ENCODE measurements around the gene LCORL. TPM values are rescaled to one million over a fixed set of nuclear protein-coding genes. Genes with fewer than 3 reads are reported as not detected.
A peak's percentile ranks its signal among the peaks of the same experiment; 100 is the strongest.

LCORL gene
- total and polyA plus RNA-seq, 2 of the 4 experiments (the other 2 are of a cell fraction): 2.1 to 5.0 TPM

DNA sequence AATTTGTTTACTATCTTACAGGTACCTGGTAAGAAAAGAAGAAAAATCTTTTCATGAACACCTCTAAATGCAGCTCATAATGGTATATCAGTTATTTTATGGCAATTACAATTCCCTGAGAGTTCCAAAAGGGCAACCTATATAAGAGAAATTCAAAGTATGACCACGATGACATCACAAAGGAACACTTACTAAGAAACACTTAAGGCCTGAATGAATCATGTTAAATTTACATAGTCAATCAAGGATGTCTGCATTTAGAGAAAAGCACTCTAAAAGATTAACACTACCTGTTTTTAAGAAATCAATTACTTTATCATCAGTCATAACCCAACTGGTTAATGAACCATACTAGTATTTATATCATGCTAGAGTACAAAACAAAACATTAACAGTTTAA lies 63.9 kb downstream of the LCORL start:
- Histone ChIP-seq H3K9ac (ENCODE audit: low read depth, low read length) (no peak overlapping the region), H3K4me2 (ENCODE audit: low read depth, low read length) (no peak overlapping the region), H4K91ac (ENCODE audit: insufficient read depth, low read depth, low read length) (no peak overlapping the region), H3K27ac (ENCODE audit: insufficient read depth, low read length) (no peak overlapping the region), H4K8ac (ENCODE audit: low read depth in 2 of 2, low read length in 2 of 2) (no peak overlapping the region), H4K20me1 (ENCODE audit: insufficient read depth, low read length) (no peaks in the 10 kb centered on the region), H2BK5ac (ENCODE audit: low read depth, low read length, poor library complexity, severe bottlenecking) (no peak overlapping the region), H3K79me1 (ENCODE audit: low read depth in 1 of 2, low read length in 2 of 2) (peaks cover under 1 to 6% of the 10 kb centered on the region in 2 experiments; a peak in 2 of 4 replicates), H3K9me1 (ENCODE audit: insufficient read depth, low read length) (no peaks in the 10 kb centered on the region), H3K36me3 (ENCODE audit: control insufficient read depth, insufficient read depth, low read length) (no peaks in the 10 kb centered on the region), H2BK120ac (ENCODE audit: low read depth, low read length) (no peak overlapping the region), H3K27me3 (ENCODE audit: control insufficient read depth, insufficient read depth, low read length) (no peaks in the 10 kb centered on the region), H4K5ac (ENCODE audit: low read depth, low read length) (no peak overlapping the region), H3K4me1 (ENCODE audit: control insufficient read depth, insufficient read depth, low read length) (no peaks in the 10 kb centered on the region), H2AK9ac (replicated peaks; ENCODE audit: low read depth, low read length, poor library complexity) (no peak overlapping the region), H2AFZ (replicated peaks; ENCODE audit: low read length, poor library complexity) (no peak overlapping the region), H2AK5ac (ENCODE audit: low read depth, low read length) (no peak overlapping the region), H3K14ac (replicated peaks; ENCODE audit: low read depth, low read length) (no peak overlapping the region), H3K4me3 (ENCODE audit: insufficient read depth, low read depth, low read length) (no peak overlapping the region), H3K23ac (ENCODE audit: low read depth, low read length) (no peak overlapping the region), H3K56ac (ENCODE audit: extremely low read depth, insufficient read depth, low read length) (no peak overlapping the region), H3K9me3 (ENCODE audit: control insufficient read depth, insufficient read depth, low read length) (no peaks in the 10 kb centered on the region), H3K18ac (ENCODE audit: low read depth, low read length) (no peak overlapping the region), H3K4ac (ENCODE audit: low read depth, low read length) (no peak overlapping the region), H2BK20ac (ENCODE audit: low read depth, low read length) (no peak overlapping the region), H2BK15ac (ENCODE audit: low read depth, low read length) (no peak overlapping the region)
- DNase-seq (peak; percentile 37), ATAC-seq (ENCODE audit: low read depth) (no peak)
- ChIA-PET POLR2A (ENCODE audit: unreplicated experiment) (no interaction called here), CTCF (interaction anchor here (1.1 kb wide), 1 partner anchor 17 kb away, joined by 8 read pairs; no protein-coding TSS in a partner anchor)
- intact Hi-C loops (cut with micrococcal nuclease) (no loop called here), in situ Hi-C loops (cut with MboI; ENCODE audit: low sequenced_read_pairs) (no loop called here), dilution Hi-C loops (cut with HindIII; ENCODE audit: low sequenced_read_pairs, unreplicated experiment) (no loop called here)
- no peak for TF ChIP-seq RFX5 (IDR thresholded peaks at IDR 0.05; ENCODE audit: low read depth, low read length)
- no peak for TF ChIP-seq USF2 (IDR thresholded peaks at IDR 0.05; ENCODE audit: low read depth, low read length)
- TF ChIP-seq RCOR1 (IDR thresholded peaks at IDR 0.05; ENCODE audit: insufficient replicate concordance, low read length): no peak
- TF ChIP-seq MAFK (IDR thresholded peaks at IDR 0.05; ENCODE audit: low read depth, low read length): no peak
- TF ChIP-seq, protein P1, sequence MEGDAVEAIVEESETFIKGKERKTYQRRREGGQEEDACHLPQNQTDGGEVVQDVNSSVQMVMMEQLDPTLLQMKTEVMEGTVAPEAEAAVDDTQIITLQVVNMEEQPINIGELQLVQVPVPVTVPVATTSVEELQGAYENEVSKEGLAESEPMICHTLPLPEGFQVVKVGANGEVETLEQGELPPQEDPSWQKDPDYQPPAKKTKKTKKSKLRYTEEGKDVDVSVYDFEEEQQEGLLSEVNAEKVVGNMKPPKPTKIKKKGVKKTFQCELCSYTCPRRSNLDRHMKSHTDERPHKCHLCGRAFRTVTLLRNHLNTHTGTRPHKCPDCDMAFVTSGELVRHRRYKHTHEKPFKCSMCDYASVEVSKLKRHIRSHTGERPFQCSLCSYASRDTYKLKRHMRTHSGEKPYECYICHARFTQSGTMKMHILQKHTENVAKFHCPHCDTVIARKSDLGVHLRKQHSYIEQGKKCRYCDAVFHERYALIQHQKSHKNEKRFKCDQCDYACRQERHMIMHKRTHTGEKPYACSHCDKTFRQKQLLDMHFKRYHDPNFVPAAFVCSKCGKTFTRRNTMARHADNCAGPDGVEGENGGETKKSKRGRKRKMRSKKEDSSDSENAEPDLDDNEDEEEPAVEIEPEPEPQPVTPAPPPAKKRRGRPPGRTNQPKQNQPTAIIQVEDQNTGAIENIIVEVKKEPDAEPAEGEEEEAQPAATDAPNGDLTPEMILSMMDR (conservative IDR thresholded peaks at IDR 0.05; ENCODE audit: low read depth, low read length): no peak
- no peak for TF ChIP-seq POLR2A (IDR thresholded peaks at IDR 0.05; ENCODE audit: low read depth, low read length)
- TF ChIP-seq CHD1 (IDR thresholded peaks at IDR 0.05; ENCODE audit: low read depth, low read length): no peak
- no peak for TF ChIP-seq SMC3 (IDR thresholded peaks at IDR 0.05; ENCODE audit: low read depth, low read length)
- no peak for TF ChIP-seq FOS (IDR thresholded peaks at IDR 0.05; ENCODE audit: low read depth, low read length)
- TF ChIP-seq BHLHE40 (IDR thresholded peaks at IDR 0.05; ENCODE audit: low read depth, low read length): no peak
- no peak for TF ChIP-seq MAZ (IDR thresholded peaks at IDR 0.05; ENCODE audit: borderline replicate concordance, low read depth, low read length)
- no peak for TF ChIP-seq CEBPB (IDR thresholded peaks at IDR 0.05; ENCODE audit: low read depth, low read length)
- no peak for TF ChIP-seq MXI1 (IDR thresholded peaks at IDR 0.05; ENCODE audit: borderline replicate concordance, low read depth, low read length)
- no peak for TF ChIP-seq RAD21 (IDR thresholded peaks at IDR 0.05; ENCODE audit: low read length)
- no peak for TF ChIP-seq ELK1 (IDR thresholded peaks at IDR 0.05; ENCODE audit: borderline replicate concordance, low read depth, low read length)
- no TSS peak for BruUV-seq (replicated peaks)
- no CpG with 5 or more reads among the region's 1 CpG for WGBS, 2 experiments (ENCODE audit: extremely low coverage in 2 of 2, insufficient read length in 1 of 2)
